ENCODE results near the gene TRAF7.

DNA sequence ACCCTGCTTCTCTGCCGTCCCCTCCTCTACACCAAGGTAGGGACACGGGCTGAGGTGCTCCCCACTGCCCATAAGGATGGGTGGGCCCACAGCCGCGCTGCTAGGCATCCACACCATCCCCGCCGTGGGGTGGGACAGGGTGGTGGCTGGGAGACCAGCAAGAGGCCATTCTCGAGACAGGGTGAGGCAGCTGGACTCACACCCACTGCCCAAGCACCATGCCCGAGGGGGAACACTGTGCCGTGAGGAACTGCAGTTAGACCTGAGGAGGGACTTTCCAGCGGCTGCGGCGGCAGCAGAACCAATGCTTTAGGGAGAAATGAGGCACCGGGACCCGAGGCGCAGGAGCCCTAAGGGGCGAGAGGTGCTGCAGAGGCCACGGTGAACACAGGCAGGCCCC lies 33.2 kb upstream of the TRAF7 start:
- TF ChIP-seq CTCF (IDR thresholded peaks at IDR 0.05) = no peak
- TF ChIP-seq EZH2 (IDR thresholded peaks at IDR 0.05; ENCODE audit: borderline replicate concordance, insufficient read depth, low read depth, low read length, poor library complexity, severe bottlenecking) = no peak
